PC-3 (cell line): ENCODE data around the gene ZNF784. TPM values are rescaled to one million over a fixed set of nuclear protein-coding genes. Genes with fewer than 3 reads are reported as not detected.

ENCODE experiments used
- ATAC-seq: fragments of 200-7000 bp; cut with Tn5 transposase; 2 replicates; pipeline ENCODE4 v1.9.1; 2020; ENCODE audit warnings: mild to moderate bottlenecking, moderate library complexity
- BruUV-seq: library from RNA; stranded (reverse); fragments of 400-500 nt; replicated peaks from 2 replicates; lab custom pipeline; 2021; lab: Mats Ljungman, UMichigan
- CTCF ChIA-PET: fragments of 300-600 bp; sonication (Branson Sonifier 250); formaldehyde crosslinking; loops from one replicate; lab custom pipeline; 2022; ENCODE audit warnings: antibody characterized with exemption; lab: Charles Lee
- POLR2A ChIA-PET: fragments of 300-600 bp; sonication (Branson Sonifier 250); formaldehyde crosslinking; loops from one replicate; lab custom pipeline; 2022; ENCODE audit warnings: antibody characterized with exemption; ENCODE audit not compliant: unreplicated experiment; lab: Charles Lee
- DNase-seq: peaks from one replicate; pipeline ENCODE4 v3.0.0-alpha.2; 2015
- H2AFZ ChIP-seq: fragments of 300-600 bp; sonication (generic); 2 replicates; pipeline ENCODE4 v1.6.0; 2016; ENCODE audit warnings: antibody characterized with exemption, low read length
- H3F3A ChIP-seq: fragments of 300-600 bp; sonication (generic); one replicate; pipeline ENCODE4 v1.6.0; 2017; ENCODE audit warnings: antibody characterized with exemption, low read length, control low read depth, mild to moderate bottlenecking; ENCODE audit not compliant: unreplicated experiment
- H3K27ac ChIP-seq: fragments of 300-600 bp; sonication (generic); 2 replicates; pipeline ENCODE4 v1.5.1; 2016; ENCODE audit warnings: mild to moderate bottlenecking, low read length
- H3K27me3 ChIP-seq: fragments of 300-600 bp; sonication (generic); 2 replicates; pipeline ENCODE4 v1.6.1; 2016; ENCODE audit warnings: low read length, mixed read lengths
- H3K36me3 ChIP-seq: fragments of 300-600 bp; sonication (generic); 2 replicates; pipeline ENCODE4 v1.6.1; 2016; ENCODE audit warnings: low read depth, mixed run types, low read length, mixed read lengths
- H3K4me1 ChIP-seq: fragments of 300-600 bp; sonication (generic); 2 replicates; pipeline ENCODE4 v1.5.1; 2016; ENCODE audit warnings: low read length; ENCODE audit not compliant: insufficient read depth
- H3K4me2 ChIP-seq: fragments of 300-600 bp; sonication (generic); 2 replicates; pipeline ENCODE4 v1.6.0; 2016; ENCODE audit warnings: low read length
- H3K4me3 ChIP-seq: fragments of 300-600 bp; sonication (generic); 2 replicates; pipeline ENCODE4 v1.5.1; 2016; ENCODE audit warnings: mild to moderate bottlenecking, low read length, mixed read lengths
- H3K79me2 ChIP-seq: fragments of 300-600 bp; sonication (generic); 2 replicates; pipeline ENCODE4 v1.6.1; 2017; ENCODE audit warnings: low read length, mixed read lengths
- H3K9ac ChIP-seq: fragments of 300-600 bp; sonication (generic); 2 replicates; pipeline ENCODE4 v1.6.0; 2016; ENCODE audit warnings: mild to moderate bottlenecking, low read length
- H3K9me2 ChIP-seq: fragments of 300-600 bp; sonication (generic); replicated peaks from 2 replicates; pipeline ENCODE4 v1.6.1; 2016; ENCODE audit warnings: mixed run types, low read length, mixed read lengths
- H3K9me3 ChIP-seq: fragments of 300-600 bp; sonication (generic); 2 replicates; pipeline ENCODE4 v1.6.1; 2016; ENCODE audit warnings: low read length, mixed read lengths
- H4K20me1 ChIP-seq: fragments of 300-600 bp; sonication (generic); 2 replicates; pipeline ENCODE4 v1.6.1; 2016; ENCODE audit warnings: low read length, mixed read lengths
- EZH2 ChIP-seq: fragments of 300-600 bp; sonication (generic); IDR thresholded peaks from one replicate; pipeline ENCODE4 v1.6.1; 2017; ENCODE audit warnings: antibody characterized with exemption, mild to moderate bottlenecking, low read length; ENCODE audit not compliant: unreplicated experiment
- EZH2phosphoT487 ChIP-seq: fragments of 300-600 bp; sonication (generic); IDR thresholded peaks from 2 replicates; pipeline ENCODE4 v1.6.1; 2018; ENCODE audit warnings: mild to moderate bottlenecking, antibody characterized with exemption, low read length, borderline replicate concordance
- intact Hi-C: fragments of 100-400 bp; cut with micrococcal nuclease; formaldehyde crosslinking; loops from 2 replicates; pipeline ENCODE4 v1.9.0; 2023
- total RNA-seq: library from RNA; depleted of rRNA; stranded (reverse); fragments of >200 nt; gene quantifications from 2 replicates; pipeline ENCODE4 v1.2.3, GENCODE V29; 2014
- TF ChIP-seq, protein P1 (sequence below): fragments of 300-600 bp; sonication (generic); conservative IDR thresholded peaks from 2 replicates; pipeline ENCODE4 v1.5.1; 2017; ENCODE audit warnings: antibody characterized with exemption, low read depth, mild to moderate bottlenecking, low read length

ZNF784 gene
- total RNA-seq, 1 experiment from 2014 or later: 9.0 TPM

DNA sequence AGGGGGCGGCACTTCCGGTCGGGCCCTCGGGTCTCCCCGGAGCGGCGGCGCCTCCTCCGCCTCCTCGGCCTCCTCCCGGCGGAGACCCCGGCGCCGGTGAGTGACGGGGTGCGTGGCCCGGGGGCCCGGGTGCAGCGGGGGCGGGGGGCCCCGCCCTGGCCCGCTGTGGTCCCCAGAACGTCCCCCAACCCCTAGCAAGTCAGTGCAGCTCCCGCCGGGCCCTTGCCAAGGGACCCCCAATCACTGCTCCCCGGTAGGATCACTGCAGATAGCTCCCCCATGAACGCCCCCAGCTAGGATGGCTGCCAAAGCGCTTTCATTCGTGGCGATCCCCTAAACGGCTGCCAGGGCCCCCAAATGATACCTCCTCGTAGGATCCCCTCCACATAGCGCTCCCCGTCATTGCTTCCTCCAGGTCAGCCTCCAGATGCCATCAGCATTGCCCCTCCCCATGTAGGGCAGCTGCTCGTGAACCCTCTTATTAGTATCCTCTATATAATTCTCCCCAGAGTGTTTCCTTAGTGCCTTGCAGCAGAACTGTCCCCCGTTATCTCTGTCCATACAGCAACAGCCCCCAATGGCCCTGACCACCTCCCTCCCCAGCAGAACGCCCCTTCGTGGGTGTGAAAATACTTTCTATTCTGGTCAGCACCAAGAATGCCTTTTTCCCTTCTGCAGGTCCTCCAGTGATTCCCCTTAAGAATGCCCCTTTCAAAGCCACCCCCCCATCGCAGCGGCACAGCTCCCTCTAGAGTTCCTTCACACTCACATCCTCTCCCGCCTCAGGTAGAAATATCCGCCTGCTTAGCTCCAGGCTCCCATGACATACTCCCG lies 18.5 kb downstream of the ZNF784 start, which contains the start of gene ZNF865:
ZNF865 (plus strand) TSS at position 11 of the 834 bp plus-strand sequence. CDS start 7,972 bp downstream, outside the sequence.
- Histone ChIP-seq H3K4me2 (peak within 1 kb of the TSS; percentile 87), H3K4me1 (peaks cover 19% of the 10 kb centered on the region), H3F3A (peaks cover 6% of the 10 kb centered on the region), H3K4me3 (peak within 1 kb of the TSS; percentile 82), H3K36me3 (no peaks in the 10 kb centered on the region), H2AFZ (peak within 1 kb of the TSS; percentile 68), H3K9me3 (no peaks in the 10 kb centered on the region), H3K9ac (peak within 1 kb of the TSS; percentile 93), H3K27ac (peak within 1 kb of the TSS; percentile 71), H4K20me1 (no peaks in the 10 kb centered on the region), H3K27me3 (no peaks in the 10 kb centered on the region), H3K9me2 (no peaks in the 10 kb centered on the region), H3K79me2 (peaks cover 27% of the 10 kb centered on the region)
- DNase-seq (peak; percentile 92), ATAC-seq (peak; percentile 59)
- intact Hi-C loops: loop anchor here (1.0 kb wide), 2 partner anchors 18 to 89 kb away; partner anchors contain the start of gene ZNF784
- TF ChIP-seq EZH2phosphoT487: no peak
- TF ChIP-seq, protein P1, sequence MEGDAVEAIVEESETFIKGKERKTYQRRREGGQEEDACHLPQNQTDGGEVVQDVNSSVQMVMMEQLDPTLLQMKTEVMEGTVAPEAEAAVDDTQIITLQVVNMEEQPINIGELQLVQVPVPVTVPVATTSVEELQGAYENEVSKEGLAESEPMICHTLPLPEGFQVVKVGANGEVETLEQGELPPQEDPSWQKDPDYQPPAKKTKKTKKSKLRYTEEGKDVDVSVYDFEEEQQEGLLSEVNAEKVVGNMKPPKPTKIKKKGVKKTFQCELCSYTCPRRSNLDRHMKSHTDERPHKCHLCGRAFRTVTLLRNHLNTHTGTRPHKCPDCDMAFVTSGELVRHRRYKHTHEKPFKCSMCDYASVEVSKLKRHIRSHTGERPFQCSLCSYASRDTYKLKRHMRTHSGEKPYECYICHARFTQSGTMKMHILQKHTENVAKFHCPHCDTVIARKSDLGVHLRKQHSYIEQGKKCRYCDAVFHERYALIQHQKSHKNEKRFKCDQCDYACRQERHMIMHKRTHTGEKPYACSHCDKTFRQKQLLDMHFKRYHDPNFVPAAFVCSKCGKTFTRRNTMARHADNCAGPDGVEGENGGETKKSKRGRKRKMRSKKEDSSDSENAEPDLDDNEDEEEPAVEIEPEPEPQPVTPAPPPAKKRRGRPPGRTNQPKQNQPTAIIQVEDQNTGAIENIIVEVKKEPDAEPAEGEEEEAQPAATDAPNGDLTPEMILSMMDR: peak; percentile 97
- ChIA-PET CTCF (interaction anchor here (0.5 to 2.8 kb wide), 13 partner anchors 17 to 459 kb away, joined by 3 to 12 read pairs (median 4); partner anchors contain the start of genes ISOC2 and ZNF784), POLR2A (interaction anchor here (0.5 to 0.9 kb wide), 3 partner anchors 23 to 266 kb away, joined by 3 to 15 read pairs (median 5); partner anchors contain the start of gene KMT5C)
- no TSS peak for BruUV-seq

DNA sequence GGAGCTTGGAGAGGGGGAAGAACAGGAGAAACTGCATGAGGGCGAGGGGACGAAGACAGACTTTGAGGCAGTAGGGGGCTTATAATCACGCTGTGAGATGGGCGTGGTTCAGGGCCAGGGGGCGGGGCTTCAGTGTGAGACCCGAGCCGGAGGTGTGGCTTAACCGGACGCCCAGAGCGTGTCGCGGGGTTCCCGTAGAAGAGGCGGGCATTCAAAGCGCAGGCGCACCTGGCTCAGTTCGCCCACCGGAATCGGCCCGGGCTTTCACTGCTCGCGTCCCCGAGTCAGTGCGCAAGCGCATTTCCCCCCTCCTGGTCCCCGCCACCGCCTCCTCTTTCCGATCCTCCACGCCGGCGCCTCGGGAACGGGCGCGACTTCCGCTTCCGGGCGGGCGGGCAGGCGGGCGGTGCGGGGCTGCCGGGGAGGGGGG lies 19.1 kb downstream of the ZNF784 start:
- H4K20me1 ChIP-seq: no peaks in the 10 kb centered on the region
- no peaks in the 10 kb centered on the region for H3K9me3 ChIP-seq
- H3K79me2 ChIP-seq: peaks cover 32% of the 10 kb centered on the region
- DNase-seq: peak; percentile 99
- ChIA-PET POLR2A (interaction anchor here (0.9 kb wide), 1 partner anchor 129 kb away, joined by 3 read pairs; no protein-coding TSS in a partner anchor), CTCF (interaction anchor here (0.7 to 2.8 kb wide), 7 partner anchors 17 to 101 kb away, joined by 3 to 12 read pairs (median 4); no protein-coding TSS in a partner anchor)
- peak overlapping the region; percentile 82 for H3K4me3 ChIP-seq
- ATAC-seq: peak; percentile 79
- H2AFZ ChIP-seq: peak overlapping the region; percentile 68
- H3K27me3 ChIP-seq: no peaks in the 10 kb centered on the region
- peak overlapping the region; percentile 71 for H3K27ac ChIP-seq
- intact Hi-C loops: loop anchor here (1.0 kb wide), 1 partner anchor 19 kb away; the partner anchor contains the start of gene ZNF784
- H3K4me2 ChIP-seq: peak overlapping the region; percentile 87
- no peaks in the 10 kb centered on the region for H3K36me3 ChIP-seq
- H3F3A ChIP-seq: peaks cover 6% of the 10 kb centered on the region
- no peak for TF ChIP-seq EZH2
- TF ChIP-seq, protein P1: no peak
- TF ChIP-seq EZH2phosphoT487: no peak
- H3K9me2 ChIP-seq: no peaks in the 10 kb centered on the region
- BruUV-seq: no TSS peak
- peak overlapping the region; percentile 93 for H3K9ac ChIP-seq
- peaks cover 22% of the 10 kb centered on the region for H3K4me1 ChIP-seq
